GM12873 (cell line): Measurements from ENCODE around the gene MARCO.
A peak's percentile ranks its signal among the peaks of the same experiment; 100 is the strongest.

Experiments used
- CTCF ChIP-seq: IDR thresholded peaks from 2 replicates; pipeline ENCODE4 v1.5.1; 2012; ENCODE audit warnings: low read depth, mild to moderate bottlenecking, moderate library complexity, low read length, control low read depth; ENCODE audit not compliant: insufficient read depth; ENCODE audit errors: missing control alignments

Gene MARCO

GRCh38 chr2:119026890-119027289 lies 84.9 kb downstream of the MARCO start:
- no peak for TF ChIP-seq CTCF

GRCh38 chr2:119028327-119029174 lies 86.6 kb downstream of the MARCO start:
- TF ChIP-seq CTCF = peak; percentile 73

- no peak for TF ChIP-seq CTCF
Measured at GRCh38 chr2:119029297-119029696, 87.3 kb downstream of the MARCO start.

- no peak for TF ChIP-seq CTCF
Measured at GRCh38 chr2:119040730-119041129, 98.7 kb downstream of the MARCO start.
